Thyroid gland (tissue), 4 donors: Measurements from ENCODE around the gene RALGDS. TPM values are rescaled to one million over a fixed set of nuclear protein-coding genes. Genes with fewer than 3 reads are reported as not detected.
"Not testable (repeated sequence)": the region's sequence is repeated elsewhere in the genome, so short reads cannot be mapped to it uniquely, and the experiment has no call there.

Source experiments
- DNase-seq, 2 donors: peaks; one replicate each; pipeline ENCODE4 v3.0.0-alpha.2; 2019
- H3K27ac ChIP-seq, 3 donors: fragments of 200-600 bp; sonication (generic); 1 replicate in 2 of 3; 2 replicates in 1 of 3; pipeline ENCODE4 v1.5.1; 2016 to 2019; ENCODE audit warnings: mild to moderate bottlenecking in 1 of 3, moderate library complexity in 1 of 3
- H3K27me3 ChIP-seq: fragments of 200-600 bp; sonication (generic); one replicate; pipeline ENCODE4 v1.5.1; 2019
- H3K36me3 ChIP-seq, 2 donors: fragments of 200-600 bp; sonication (generic); one replicate each; pipeline ENCODE4 v1.5.1; 2016 to 2019
- H3K4me1 ChIP-seq, 2 donors: fragments of 200-600 bp; sonication (generic); one replicate each; pipeline ENCODE4 v1.5.1; 2017 to 2019
- H3K4me3 ChIP-seq, 3 donors: fragments of 200-600 bp; sonication (generic); replicated peaks in 1 of 3; 1 replicate in 2 of 3; 2 replicates in 1 of 3; pipeline ENCODE4 v1.5.1; 2016; ENCODE audit warnings: mild to moderate bottlenecking in 1 of 3
- H3K9me3 ChIP-seq: fragments of 200-600 bp; sonication (generic); one replicate; pipeline ENCODE4 v1.5.1; 2017
- CTCF ChIP-seq, 6 experiments: fragments of 200-600 bp in 3 of 6; fragments of 450-650 bp in 3 of 6; sonication (generic) in 3 of 6; IDR thresholded peaks; one replicate each; pipeline ENCODE4 v1.5.1; 2016 to 2019; ENCODE audit warnings: antibody characterized with exemption in 6 of 6, mild to moderate bottlenecking in 2 of 6, inconsistent platforms in 1 of 6, moderate library complexity in 1 of 6
- POLR2A ChIP-seq, 2 donors: fragments of 450-650 bp; IDR thresholded peaks; one replicate each; pipeline ENCODE4 v1.6.1; 2017; ENCODE audit warnings: antibody characterized with exemption in 2 of 2, mild to moderate bottlenecking in 2 of 2, moderate library complexity in 1 of 2
- WGBS, 2 donors: methylation state at CpG; one replicate each; pipeline ENCODE4 v1.1.5; 2017; 5-methylcytosine and 5-hydroxymethylcytosine counted together
- intact Hi-C: fragments of 100-400 bp; cut with DNase I; formaldehyde crosslinking; loops from one replicate; pipeline ENCODE4 v1.15.1; 2023
- total RNA-seq, 4 donors: library from RNA; depleted of rRNA; stranded (reverse); fragments of >200 nt; gene quantifications; one replicate each; pipeline ENCODE4 v1.2.3, GENCODE V29; 2016

The RALGDS gene
- total RNA-seq, 4 donors from 2014 or later = 32.2 to 55.3 (median 43.5) TPM

GRCh38 chr9:133073086-133074014 lies 47.7 kb downstream of the RALGDS start:
- intact Hi-C loops = no loop called here
- DNase-seq = no peak
- TF ChIP-seq POLR2A (IDR thresholded peaks at IDR 0.05) (no peak), CTCF (IDR thresholded peaks at IDR 0.05) (no peak)
- 87 to 88% methylated on average over 12 of the region's 12 CpGs for WGBS, 2 donors
- no peaks in the 10 kb centered on the region for H3K36me3 ChIP-seq
- no peaks in the 10 kb centered on the region for H3K9me3 ChIP-seq
- H3K27ac ChIP-seq = no peak overlapping the region
- H3K27me3 ChIP-seq = no peaks in the 10 kb centered on the region
- H3K4me1 ChIP-seq = no peaks in the 10 kb centered on the region
- H3K4me3 ChIP-seq = no peak overlapping the region

GRCh38 chr9:133072210-133072609 lies 48.8 kb downstream of the RALGDS start:
- H3K4me3 ChIP-seq, intact Hi-C loops, H3K9me3 ChIP-seq, H3K36me3 ChIP-seq, H3K4me1 ChIP-seq, H3K27me3 ChIP-seq, DNase-seq, H3K27ac ChIP-seq: not testable (repeated sequence)
- 92 to 94% methylated on average over 5 of the region's 5 CpGs for WGBS, 2 donors

- Histone ChIP-seq H3K27ac (no peak overlapping the region), H3K9me3 (no peaks in the 10 kb centered on the region), H3K36me3 (no peaks in the 10 kb centered on the region), H3K4me1 (no peaks in the 10 kb centered on the region), H3K4me3 (no peak overlapping the region), H3K27me3 (no peaks in the 10 kb centered on the region)
- intact Hi-C loops = no loop called here
- TF ChIP-seq CTCF (IDR thresholded peaks at IDR 0.05) = no peak
- TF ChIP-seq POLR2A (IDR thresholded peaks at IDR 0.05) = no peak
- WGBS, 2 donors = 89 to 97% methylated on average over 6 to 7 of the region's 33 CpGs
- no peak for DNase-seq
These were observed 49.4 kb downstream of the RALGDS start for GRCh38 chr9:133071484-133072150.

- WGBS, 2 donors = 100% methylated on average over 5 of the region's 31 CpGs; no CpG with 5 or more reads in 1 of the 2 donors
- H3K9me3 ChIP-seq, intact Hi-C loops, H3K27me3 ChIP-seq, H3K4me3 ChIP-seq, H3K4me1 ChIP-seq, DNase-seq, H3K27ac ChIP-seq, H3K36me3 ChIP-seq: not testable (repeated sequence)
These were observed 50.1 kb downstream of the RALGDS start for GRCh38 chr9:133070985-133071384.

- H3K4me3 ChIP-seq, H3K27ac ChIP-seq, intact Hi-C loops, H3K27me3 ChIP-seq, DNase-seq, H3K36me3 ChIP-seq, H3K9me3 ChIP-seq, H3K4me1 ChIP-seq: not testable (repeated sequence)
- WGBS, 2 donors = 92 to 96% methylated on average over 12 to 16 of the region's 17 CpGs
These were observed 50.5 kb downstream of the RALGDS start for GRCh38 chr9:133070500-133070961.

- WGBS, 2 donors = 100% methylated on average over 1 of the region's 15 CpGs; no CpG with 5 or more reads in 1 of the 2 donors
- DNase-seq, H3K9me3 ChIP-seq, H3K27me3 ChIP-seq, H3K36me3 ChIP-seq, intact Hi-C loops, H3K4me1 ChIP-seq, H3K4me3 ChIP-seq, H3K27ac ChIP-seq: not testable (repeated sequence)
These were observed 52.6 kb downstream of the RALGDS start for GRCh38 chr9:133068431-133068830.

- TF ChIP-seq CTCF (IDR thresholded peaks at IDR 0.05) = no peak
- no peak for TF ChIP-seq POLR2A (IDR thresholded peaks at IDR 0.05)
- no peaks in the 10 kb centered on the region for H3K36me3 ChIP-seq
- intact Hi-C loops = no loop called here
- no peak overlapping the region for H3K27ac ChIP-seq
- no peaks in the 10 kb centered on the region for H3K4me1 ChIP-seq
- 84 to 93% methylated on average over 8 to 11 of the region's 11 CpGs for WGBS, 2 donors
- no peaks in the 10 kb centered on the region for H3K9me3 ChIP-seq
- H3K4me3 ChIP-seq = no peak overlapping the region
- no peak for DNase-seq
- no peaks in the 10 kb centered on the region for H3K27me3 ChIP-seq
These were observed 53.2 kb downstream of the RALGDS start for GRCh38 chr9:133067813-133068212.
